Middle frontal gyrus (tissue), 1 donor: ENCODE data around the gene ZFYVE28.

Experiments
- DNase-seq: peaks from one replicate; pipeline ENCODE4 v3.0.0-alpha.2; 2015; ENCODE audit warnings: low spot score; ENCODE audit errors: extremely low spot score

ZFYVE28 gene

DNA sequence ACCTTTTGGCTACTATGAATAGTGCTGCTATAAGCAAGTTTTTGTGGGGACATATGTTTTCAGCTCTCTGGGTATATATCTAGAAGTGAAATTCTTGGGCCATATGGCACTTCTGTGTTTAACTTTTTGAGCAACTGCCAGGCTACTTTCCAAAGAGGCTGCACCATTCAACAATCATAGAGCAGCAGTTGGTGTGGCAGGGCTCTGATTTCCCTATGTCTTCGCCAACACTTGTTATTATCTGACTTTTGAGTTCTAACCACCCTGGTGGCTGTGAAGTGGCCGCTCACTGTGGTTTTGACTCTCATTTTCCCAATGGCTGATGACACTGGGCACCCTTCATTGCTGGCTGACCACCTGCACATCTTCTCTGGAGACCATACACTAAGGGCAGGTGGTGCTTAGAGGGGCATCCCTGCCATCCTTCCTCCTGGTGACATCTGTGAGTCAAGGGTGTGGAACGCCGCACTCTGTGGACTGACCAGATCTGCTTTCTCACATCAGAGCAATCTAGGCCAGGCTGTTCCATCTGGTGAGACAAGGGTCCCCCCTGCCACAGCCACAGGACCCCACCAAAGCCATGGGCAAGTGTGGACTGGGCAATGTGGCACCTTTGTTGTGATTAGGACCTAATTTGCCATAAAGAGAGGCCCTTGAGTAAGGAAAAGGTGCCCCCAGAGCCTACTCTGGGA, 49.6 kb downstream of the ZFYVE28 start:
- DNase-seq: no peak

DNA sequence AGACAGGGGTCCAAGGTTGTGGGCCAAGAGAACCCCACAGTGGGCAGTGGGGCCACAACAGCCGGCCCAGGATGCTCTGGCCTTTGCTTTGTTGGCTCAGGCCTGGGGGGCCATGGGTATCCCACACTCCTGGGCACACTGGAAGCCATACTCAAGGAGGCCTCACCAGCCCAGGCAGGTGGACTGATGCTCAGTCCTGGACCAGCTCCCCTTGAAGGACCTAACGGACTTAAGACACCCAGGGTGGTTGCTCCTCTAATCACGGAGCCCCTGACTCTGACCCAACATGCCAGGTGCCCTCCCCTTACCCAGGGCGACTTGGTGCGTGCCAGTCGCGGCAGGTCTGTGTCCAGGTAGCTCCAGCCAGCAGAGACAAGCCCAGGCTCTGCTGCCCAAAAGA, 50.8 kb downstream of the ZFYVE28 start:
- DNase-seq: no peak

DNA sequence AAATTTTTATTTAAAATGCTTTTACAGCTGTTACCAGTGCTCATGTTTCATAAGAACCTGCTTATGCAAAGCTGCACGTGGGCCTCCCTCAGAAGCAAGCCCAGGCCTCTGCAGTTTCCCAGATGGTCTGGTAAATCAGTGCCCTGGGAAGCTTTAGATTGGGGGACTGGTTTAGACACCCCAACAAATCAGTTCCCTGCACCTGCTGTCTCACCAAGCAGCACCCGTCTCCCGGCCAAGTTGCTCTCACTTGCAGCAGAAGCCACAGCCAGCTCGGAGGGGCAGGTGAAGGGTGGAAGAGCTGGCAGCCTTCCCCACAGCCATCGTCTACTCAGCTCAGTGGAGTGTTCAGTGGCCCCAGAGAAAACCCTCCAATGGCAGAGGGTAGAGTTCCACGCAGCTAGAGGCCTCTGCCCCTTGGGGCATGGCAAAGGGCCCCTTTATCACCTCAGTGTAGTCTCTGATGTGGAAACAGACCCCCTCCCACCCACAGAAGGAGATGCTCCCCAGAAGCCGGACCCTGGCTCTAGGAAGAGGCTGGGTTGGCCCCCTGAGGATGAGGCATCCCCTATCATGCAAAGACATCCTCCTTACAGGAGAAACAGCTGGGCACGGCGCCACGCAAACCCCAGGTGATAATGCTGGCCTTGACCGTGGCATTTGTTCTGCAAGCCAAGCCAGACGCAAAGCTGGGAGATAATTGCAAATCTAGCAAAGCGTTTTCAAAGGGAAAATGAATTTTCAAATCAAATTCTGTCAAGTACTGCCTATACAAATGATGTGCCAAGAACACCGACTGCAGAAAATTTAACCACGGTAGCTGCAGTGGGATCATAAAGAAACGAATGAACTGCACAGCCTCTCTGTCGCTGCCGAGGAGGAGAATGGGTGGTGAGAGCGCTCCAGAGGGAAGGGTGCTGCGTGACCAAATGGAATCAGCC, 51.9 kb downstream of the ZFYVE28 start:
- peak; percentile 63 for DNase-seq

DNA sequence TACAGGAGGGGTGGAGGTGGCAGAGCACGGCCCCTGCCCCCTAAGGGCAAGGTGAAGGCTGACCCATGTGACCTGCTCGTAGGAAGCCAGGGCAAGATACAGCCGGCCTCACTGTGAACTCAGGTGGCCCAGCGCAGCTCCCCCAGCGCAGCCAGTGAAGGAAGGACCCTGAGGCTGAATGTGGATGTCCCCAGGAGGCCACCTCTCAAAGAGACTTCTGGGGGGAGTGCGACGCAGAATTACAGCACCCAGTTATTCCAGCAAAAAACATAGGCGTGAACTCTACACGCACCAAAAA, 52.6 kb downstream of the ZFYVE28 start:
- DNase-seq: no peak

DNA sequence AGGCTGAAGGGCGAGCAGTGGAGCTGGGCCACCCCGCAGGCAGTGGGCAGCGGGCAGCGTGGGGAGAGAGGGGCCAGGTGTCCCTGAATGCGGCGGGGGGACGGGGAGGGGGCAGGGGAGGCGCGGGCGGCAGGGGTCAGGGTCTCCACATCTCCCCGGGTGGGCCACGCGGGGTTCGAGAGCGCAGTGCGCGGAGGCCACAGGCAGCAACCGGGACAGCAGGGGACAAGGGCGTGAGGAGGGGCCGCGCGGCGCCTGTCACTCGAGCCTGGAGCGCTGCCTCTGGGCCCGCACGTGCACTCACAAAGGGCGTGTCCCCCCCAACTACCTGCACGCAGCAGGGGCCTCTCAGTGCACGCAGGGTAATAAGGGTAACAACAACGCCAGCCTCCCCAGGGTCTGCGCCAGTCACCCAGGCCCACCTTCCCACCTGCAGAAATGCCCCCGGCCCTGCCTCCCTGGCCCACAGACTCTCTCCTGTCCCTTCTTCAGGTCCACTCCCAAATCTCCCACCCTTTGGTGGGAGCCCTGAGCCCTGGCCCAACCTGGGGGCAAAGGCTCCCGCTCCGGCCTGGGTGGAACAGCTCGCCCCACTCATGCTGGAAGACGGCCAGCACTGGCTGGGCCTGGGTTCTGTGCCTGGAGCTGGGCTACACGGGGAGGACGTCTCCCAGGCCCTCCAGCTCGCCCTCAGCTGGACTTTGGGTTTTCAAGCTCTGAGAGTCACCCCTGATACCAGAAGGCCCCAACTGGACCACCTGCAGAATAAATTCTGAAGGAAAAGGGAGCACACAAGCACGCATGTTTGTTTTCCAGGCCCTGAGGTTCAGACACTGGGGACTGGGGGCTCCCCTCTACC, 53.2 kb downstream of the ZFYVE28 start:
- no peak for DNase-seq

DNA sequence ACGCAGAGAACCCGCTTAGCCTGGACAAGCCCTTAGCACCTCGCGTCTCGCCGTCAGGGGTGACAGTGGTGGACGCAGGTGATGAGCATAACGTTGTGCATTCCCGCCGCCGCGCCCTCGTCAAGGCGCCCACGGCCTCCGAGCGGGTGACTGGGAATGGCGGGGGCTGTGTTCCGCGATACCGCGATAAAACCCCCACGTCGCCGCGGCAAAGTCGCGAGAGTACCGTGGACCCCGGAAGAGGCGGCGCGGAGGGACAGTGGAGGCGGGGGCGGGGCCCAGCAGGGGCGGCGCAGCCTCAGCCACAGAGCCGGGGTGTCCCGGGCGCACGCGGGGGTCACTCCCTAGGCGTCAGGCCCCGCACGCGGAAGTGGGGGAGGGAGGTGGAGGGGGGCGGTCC, 53.8 kb downstream of the ZFYVE28 start:
- no peak for DNase-seq

DNA sequence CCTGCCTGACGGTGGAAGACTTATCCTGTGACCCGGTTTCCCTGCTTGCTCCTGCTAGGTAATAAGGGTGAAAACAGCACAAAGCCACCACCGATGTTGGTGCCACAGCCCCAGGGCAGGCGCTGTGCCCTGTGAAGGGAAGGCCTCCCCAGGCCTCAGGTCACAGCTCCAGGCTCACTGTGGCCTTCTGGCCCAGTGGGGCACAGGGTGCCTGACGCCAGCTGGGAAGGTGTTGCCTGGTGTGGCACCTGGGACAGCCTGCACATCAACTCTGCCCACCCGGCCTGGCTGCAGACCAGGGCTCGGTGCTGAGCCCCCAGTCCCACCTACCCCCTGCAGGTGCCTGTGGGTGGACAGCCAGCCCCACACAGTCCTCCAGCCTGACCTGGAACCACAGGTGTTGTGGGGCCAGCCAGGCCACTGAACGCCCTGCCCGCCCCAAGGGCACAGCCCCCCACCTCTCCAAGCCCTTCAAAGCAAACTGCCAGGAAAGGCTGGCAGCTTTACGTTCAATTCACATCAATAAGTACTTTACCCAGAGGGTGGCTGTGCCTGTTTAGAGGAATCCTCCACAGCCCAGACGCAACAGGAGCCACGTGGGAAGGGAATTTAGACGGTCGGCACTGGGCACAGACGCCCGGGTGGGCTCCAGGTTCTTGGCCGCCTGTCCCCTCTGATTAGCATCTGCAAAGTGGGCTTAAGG, 54.3 kb downstream of the ZFYVE28 start:
- DNase-seq: no peak

DNA sequence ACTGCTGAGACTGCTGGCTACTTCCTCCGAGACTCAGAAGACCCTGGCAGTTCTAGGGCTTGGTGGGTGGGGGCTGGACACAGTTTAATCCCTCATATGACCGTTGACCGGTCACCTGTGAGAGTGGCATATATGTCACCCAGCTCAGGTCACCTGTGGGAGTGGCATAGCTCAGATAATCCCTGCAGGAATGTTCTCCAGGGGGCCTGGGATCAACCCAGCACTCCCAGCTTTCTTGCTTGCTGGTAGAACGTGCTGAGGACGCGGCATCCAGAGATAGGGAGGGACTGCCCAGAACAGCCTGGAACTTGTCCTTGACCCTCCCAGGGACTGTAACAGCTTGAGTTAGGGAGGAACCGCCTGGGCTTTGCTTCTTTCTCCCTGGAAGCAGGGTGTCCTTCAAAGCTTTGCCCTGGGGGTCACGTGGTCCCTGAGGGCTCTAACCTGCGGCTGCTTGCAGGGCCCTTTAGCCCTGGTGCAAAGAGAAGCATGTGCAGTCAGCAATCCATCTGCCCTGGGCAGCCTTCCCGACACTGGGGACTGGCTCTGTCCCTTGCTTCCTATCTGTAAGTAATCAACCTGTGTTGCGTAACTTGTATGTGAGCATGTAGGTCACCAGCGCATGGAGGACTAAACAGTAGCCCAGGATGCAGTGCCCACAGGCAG, 55.3 kb downstream of the ZFYVE28 start:
- DNase-seq: no peak

DNA sequence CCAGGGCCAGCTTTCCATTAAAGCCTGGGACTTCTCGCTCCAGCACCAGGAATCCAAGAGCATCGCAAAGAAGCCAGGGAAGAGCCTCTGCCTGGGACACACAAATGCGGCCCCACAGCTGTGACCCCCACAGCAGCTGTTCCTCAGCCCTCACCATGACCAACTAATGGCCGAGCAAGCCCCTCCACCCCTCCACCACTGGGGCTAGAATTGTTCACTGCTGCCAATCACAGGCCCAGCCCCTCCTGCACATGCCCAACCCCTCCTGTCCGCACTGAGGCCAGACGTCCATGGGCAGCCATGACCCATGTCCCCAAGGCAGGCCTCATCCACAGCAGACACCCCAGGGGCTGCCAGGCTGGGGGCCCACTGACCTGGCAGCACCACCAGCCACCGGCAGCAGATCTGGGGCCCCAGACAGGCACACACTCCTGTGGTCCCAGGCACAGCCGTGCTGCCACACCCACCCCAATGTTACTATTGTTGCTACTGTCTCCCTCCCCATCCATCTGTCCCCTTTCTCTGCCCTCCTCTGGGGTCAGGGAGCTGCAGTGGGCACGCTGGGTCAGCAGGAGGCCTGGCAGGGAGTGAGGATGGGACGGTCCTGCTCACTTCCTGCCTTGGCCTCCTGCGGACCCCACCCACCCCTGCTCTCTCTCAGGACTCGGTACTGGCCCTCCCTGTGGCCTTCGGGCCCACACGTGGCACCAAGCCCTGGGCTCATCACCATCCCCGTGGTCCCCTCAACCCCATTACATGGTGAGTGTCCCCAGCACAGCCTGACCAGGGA, 56.0 kb downstream of the ZFYVE28 start:
- DNase-seq: no peak

DNA sequence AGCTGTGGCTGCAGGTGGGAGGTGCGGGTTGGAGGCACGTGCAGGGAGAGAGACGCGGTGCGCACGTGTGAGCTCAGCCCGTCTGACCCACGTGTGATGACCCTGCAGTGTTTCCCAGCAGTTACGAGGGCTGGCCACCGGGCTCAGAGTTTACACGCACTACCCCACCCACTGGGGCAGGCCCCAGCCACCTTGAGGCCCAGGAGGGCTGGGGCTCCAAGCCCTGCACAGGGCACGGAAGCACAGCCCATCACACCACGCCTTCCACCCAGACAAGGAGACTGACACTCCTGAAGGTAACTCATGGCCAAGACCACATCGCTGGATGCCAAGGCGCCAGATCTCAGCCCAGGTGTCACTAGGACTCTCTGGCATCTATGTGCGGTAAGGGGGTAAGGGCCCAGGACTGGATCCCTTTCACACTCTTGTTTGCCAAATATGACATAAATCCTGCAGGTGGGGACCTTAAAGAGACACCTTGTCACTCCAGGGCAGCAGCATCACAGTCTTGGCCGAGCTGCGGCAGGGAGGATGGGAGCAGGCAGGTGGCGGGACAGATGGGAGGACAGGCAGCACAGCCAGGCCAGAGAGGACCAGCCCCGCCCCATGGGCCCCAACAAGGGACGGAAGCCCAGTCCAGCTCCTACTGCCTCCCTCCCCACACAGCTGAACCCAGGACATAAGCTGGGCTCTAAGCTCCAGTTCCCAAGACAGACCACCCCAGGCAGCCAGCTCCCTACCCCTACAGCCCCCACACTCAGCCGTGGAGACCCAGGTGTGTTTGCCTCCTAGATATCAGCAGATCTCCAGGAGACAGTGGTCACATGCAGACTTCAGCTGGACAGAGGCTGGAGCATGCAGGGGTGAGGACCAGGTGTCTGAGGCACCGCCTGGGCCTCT, 56.8 kb downstream of the ZFYVE28 start:
- DNase-seq: no peak

DNA sequence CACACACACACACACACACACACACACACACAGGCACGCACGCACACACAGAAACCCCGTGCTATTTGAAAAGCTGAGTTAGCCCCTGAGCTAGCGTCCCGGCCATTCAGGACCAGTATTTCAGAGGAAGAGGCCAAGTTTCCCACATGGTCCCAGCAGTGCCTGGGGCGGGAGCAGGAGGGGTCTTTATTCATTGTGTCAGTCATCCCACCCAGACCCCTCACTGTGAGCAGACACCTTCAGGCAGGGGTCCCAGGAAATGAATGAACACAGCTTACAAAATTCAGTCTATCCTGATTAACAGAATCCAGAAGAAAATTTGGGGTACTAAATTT, 58.1 kb downstream of the ZFYVE28 start:
- DNase-seq: no peak

DNA sequence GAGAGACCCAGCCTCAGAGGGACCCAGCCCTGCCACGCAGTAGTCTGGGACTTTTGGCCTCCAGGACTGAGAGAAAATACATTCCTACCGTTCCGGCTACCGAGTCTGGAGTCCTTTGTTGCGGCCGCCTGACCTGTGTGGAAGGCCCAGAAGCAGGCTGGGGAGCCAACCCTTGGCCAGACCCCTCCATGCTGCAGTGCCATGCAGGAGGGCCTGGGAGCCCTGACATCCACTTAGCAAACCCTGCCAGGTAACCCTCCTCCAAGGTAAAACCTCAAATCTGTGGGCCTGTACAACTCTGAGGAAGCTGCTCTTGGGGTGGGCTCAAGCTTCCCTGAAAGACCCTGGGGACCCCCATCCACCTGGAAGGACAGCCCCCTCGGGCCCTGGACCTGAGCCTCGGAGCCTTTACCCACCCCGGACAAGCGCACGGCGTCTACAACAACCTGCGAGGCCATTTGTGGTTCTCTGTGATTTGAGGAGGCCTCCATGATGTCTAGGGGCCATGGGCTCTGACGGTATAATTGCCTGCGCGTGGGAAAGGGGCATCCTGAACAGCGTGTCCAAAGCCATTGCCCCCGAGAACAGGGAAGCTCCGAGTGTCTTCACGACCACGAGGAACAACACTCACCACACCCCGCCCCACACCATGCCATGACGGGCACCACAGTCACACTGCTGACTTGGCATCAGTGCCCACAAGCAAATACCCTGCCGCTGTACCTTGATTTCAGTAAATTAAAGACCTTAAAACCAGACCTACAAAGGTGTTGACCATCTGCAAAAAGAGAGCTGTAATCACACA, 58.7 kb downstream of the ZFYVE28 start:
- DNase-seq: no peak

DNA sequence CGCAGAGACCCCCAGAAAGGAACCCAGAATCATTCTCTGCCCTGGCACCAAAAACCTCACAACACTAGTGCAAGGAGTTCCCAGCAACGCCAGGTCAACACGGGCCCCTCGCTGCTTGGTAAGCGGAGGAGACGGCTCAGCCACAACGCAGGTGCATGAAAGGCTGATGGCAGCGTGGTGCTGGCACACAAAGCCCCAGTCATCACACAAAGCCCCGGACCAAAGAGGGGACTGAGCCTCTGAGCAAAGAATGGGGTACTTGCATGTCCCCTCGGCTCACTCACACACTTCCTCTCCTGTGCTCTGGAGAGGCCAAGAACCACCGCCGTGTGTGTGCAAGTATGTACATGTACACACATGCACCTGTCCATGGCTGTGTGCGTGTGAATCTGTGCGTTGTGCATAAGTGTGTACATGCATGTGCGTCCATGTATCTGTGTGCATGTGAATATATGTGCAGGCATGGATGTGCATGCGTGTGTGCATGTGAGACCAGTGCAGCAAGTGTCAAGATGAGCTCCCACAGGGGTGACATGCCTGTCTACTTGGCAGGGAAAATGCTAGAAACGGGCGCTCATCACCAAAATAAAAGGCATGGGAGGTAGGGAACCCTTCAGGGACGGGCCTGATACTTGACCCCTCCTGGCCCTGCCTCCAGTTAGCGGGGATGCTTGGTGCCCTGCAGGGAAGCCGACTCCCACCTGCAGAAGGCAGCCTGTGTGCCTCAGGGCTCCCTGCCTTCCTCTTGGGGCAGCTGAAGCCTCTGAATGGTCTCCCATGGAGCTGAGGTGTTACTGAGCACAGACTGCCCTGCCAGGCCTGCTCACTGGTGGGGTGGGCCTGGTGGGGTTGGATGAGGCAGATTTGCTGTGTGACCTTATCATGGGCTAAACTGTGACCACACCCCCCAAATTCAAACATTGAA, 60.4 kb downstream of the ZFYVE28 start:
- no peak for DNase-seq

DNA sequence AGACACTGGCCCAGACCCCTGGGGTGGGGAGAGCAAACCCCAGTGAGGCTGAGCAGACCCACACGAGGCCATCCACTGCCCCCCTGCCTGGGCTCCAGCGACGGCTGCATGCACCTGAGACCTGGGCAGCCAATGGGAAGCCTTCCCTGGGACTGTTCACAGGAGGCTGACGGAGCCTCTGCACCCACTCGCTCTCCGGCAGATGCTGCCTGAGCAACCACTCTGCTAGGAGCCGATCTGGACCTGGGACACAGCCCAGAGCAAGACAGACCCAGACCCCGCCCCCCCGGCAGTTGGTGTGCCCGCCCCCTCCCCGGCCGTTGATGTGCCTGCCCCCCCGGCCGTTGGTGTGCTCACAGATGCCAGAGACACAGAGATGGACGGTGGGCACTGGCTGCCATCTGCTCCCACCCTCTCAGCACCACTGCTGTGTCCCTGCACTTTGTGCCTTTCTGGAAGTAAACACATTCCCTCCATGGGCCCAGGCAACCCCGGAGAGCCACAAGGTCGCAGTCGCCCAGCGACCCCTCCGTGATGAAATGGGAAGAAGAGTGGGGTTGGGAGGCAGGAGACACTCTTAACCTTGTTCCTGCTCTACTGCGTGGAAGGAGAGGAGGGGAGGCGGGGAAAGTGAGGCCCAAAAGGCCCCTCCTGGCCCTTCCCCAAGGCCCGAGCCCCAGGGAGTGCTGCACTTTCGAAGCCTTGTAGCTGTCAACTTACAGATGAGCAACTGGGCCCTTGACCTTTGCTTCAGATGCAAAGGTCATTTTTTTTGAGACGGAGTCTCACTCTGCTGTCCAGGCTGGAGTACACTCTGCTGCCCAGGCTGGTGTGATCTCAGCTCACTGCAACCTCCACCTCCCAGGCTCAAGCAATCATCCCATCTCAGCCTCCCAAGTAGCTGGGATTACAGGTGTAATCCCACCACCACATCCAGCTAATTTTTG, 62.0 kb downstream of the ZFYVE28 start:
- no peak for DNase-seq

DNA sequence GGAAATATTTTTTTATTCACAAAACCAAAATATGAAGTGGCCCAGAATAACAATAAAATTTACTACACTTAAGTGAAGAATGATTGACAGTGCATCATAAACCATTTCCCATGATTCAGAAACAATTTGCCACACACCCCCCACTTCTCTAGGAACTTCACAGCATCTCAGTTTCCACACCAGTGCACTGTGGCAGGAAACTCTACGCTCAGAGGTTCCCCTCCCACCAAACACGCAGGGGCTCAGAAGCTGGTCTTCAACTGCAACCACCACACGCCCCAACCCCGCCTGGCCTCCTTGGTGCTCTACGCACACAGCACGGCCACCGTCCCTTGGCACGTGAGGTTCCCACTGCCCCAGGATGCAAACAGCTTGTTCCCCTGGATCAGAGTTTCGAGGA, 63.7 kb downstream of the ZFYVE28 start:
- no peak for DNase-seq

DNA sequence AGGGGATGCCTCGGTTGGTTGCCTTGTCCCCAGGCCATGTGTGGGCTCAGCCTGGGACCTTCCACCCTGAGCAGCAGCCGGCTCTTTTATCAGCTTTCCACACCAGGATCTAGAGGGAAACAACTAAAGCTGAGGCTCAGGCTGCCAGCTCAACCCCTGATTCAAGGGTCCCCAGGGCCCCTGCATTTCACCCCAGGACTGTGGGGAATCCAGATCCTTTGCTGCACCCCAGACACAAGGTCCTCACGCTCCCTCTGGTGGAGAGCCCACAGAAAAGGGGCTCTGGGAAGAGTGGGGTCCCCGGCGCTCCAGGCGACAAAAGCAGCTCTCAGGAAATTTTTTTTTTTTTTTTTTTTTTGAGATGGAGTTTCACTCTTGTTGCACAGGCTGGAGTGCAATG, 64.3 kb downstream of the ZFYVE28 start:
- DNase-seq: no peak
